Stimulated activated CD8-positive, alpha-beta memory T cell treated with anti-CD3 and anti-CD28 coated beads, Interleukin-4, amount 100 ng/mL, for 48 hours (primary cell): Measurements from ENCODE around the gene PER3.
A peak's percentile ranks its signal among the peaks of the same experiment; 100 is the strongest.

ENCODE experiments used
- DNase-seq: peaks from one replicate; pipeline ENCODE4 v3.0.0-alpha.2; 2020

Gene PER3

DNA sequence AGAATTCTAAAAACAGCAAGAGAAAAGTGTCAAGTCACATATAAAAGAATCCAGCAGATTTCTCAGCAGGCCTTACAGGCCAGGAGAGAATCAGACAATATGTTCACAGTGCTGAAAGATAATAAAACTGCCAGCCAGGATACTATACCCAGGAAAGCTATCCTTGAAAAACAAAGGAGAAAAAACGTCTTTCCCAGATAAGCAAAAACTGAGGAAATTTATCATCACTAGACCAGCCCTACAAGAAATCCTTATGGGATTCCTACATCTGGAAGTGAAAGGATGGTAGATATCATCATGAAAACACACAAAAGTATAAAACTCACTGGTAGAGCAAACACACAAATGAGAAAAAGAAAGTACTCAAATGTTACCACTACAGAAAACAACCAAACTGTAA is 93.9 kb downstream of the PER3 start:
- no peak for DNase-seq

DNA sequence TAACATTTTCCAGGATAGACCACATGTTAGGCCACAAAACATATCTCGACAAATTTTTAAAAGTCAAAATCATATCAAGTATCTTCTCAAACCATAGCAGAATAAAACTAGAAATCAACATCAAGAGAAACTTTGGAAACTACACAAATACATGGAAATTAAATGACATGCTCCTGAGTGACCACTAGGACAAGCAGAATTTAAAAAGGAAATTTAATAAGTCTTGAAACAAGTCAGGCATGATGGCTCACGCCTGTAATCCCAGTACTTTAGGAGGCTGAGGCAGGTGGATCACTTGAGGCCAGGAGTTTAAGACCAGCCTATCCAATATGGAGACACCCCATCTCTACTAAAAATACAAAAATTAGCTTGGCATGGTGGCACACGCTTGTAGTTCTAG is 95.1 kb downstream of the PER3 start:
- DNase-seq, result no peak

DNA sequence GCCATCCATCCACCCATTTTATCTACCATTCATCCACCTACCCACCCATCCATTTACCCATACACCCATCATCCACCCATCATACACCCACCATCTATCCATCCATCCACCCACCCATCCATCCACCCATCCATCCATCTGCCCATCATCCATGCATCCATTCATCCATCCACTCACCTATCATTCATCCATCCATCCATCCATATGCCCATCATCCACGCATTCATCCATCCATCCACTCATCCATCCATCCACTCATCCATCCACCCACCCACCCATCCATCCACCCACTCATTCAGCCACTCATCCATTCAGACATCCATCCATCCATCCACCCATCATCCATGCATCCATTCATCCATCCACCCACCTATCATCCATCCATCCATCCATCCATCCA is 100.7 kb downstream of the PER3 start:
- no peak for DNase-seq

DNA sequence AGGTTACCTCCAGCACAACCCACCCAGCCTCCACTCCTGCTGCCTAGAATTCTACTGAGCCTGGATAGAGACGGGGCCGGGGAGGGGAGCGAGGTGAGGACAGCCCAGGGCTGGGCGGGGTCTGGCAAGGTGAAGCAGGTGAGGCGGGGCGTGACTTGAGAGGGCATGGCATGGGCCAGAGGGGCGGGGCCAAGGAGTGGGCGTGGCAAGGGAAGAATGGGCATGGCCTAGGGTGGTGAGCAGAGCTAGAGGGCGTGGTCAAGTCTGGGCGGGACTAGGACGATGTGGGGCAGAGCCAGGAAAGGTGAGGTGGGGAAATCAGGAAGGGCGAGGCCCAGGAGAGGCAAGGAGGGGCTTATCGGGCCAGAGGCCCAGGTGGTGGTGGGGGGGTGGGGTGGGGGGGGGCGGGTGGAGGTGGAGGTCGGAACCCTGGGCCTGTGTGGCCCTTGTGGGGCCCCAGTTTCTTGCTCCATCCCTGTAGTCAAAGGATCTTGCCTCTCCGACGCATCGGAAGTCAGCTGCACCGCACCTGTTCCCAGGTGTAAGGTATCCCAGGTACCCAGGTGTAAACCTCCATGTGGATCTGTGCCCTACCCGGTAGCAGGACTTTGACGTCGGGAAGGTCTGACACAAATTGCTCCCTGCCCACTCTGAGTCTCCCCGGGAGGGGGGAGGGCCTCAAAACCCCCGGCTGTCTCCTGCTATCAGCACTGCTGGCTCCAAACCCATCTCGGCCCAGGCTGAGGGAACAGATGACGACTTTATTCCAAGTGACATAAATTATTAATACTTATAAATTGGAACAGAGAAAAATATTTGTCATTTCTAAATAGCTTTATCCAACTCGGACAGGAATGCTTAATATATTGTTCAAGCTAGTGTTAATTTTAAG is 101.7 kb downstream of the PER3 start:
- peak; percentile 70 for DNase-seq

DNA sequence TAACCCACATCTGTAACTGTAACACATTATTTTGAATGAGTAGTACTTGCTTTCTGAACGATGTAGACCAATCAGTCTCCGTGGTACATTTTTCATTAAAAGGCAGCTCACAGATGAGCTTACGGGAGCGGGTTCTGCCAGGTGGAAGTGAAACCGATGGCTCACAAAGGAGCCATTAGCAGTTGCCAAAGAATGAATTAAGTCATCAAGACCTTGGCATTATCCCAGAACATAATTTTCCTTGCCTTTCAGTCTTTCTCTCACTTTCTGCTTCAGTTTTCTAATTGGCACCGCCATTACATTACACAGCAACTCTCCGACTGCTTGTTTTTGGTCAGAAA is 102.3 kb downstream of the PER3 start:
- no peak for DNase-seq

DNA sequence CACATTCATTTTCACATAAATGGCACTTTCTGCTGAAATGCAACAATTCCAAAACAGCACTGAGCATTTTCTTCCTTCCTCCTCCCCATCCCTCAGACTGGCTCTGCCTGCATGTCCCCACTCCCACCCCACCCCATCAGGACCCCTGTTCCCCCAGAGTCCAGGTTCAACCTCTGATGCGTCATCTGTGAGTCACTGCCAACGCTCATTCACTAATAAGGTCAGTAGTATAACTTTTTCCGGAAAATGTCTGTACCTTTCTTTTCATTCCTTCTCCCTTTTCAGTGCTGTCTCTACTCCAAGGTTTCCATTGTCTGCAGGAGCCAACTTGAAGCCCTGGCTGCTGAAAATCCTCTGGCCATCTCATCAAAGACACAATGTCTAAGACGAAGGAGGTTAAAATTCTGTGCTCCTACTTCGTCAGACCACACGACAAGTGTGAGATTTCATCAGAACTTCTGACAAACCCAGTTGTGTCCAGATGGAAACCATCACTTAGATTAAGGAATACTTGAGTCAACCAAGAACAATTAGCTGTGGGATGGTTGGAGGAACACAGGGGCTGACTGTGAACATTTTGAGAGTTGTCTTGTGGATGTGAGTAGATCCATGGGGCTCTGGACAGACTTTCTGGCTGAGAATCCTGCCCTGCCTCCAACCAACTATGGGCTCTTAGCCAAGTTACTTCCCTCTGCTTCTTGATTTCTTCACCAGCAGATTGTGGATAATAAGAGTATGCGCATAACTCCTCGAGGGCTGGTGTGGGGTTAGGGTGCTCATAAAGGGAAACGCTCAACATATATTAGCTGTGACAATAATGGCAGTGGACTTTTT is 104.4 kb downstream of the PER3 start:
- no peak for DNase-seq

DNA sequence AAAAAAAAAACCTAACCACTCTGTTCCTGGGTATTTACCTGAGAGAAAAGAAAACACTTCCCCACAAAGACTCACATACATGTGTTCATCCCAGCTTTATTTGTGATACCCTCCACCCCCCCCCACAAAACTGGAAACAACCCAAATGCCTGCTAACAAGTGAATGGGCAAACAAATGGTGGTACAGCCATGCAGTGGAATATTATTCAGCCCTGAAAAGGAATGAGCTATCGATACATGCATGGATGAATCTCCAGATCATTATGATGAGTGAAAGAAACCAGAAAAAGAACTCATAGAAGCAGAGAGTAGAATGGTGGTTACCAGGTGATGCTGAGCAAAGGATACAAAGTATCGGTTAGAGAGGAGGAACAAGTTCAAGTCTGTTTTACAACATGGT is 106.8 kb downstream of the PER3 start:
- no peak for DNase-seq

DNA sequence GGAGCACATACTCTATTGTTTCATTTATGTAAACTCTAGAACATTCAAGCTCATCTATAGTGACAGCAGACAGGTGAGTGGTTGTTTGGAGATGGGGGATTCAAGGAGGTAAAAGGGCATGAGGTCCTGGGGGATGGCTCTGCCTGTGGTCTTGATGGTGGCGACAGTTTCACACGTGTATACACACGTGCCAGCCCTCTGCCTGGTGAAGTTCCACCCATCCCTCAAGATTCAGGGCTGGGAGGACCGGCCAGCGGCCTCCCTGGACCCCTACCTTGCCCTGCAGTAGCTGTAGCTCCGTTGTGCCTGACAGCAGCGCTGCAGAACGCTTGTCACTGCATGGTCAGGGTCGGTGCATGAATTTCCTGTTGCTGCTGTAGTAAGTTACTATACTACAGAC is 107.7 kb downstream of the PER3 start:
- DNase-seq, result no peak

DNA sequence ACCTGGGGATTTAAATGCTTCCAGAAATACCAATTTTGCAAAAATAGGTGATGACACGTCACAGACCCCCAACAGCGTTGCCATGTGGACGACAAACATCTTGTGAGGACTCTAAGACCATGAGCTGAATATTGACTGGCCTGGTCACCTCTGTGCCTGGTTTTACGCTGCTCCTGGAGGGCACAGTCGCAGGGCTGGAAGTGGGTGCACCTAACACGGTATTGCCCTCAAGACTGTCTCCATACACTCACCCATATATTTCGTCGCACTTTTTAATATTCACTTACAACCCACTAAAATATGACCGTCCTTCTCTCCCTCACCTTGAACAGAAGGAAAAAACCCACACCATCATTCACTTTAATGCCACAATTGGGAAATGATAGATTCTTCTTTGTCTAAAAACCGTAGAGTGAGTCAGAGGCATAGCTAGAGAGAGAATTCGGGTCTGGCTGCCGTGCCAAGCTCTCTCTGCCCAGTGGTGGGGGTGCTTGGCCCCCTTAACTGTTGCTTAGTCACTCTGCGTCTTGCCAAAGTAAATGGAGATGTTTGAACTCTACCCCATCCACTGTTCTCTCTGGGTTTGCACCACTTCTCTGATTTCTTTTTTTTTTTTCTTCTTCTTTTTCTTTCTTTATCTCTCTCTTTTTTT is 109.6 kb downstream of the PER3 start:
- no peak for DNase-seq
